Gastrocnemius medialis (tissue), 4 donors: ENCODE measurements around the gene HK3. TPM values are rescaled to one million over a fixed set of nuclear protein-coding genes. Genes with fewer than 3 reads are reported as not detected.

ENCODE experiments used
- ATAC-seq, 2 donors: fragments of 150-250 bp; one replicate each; pipeline ENCODE4 v1.9.1; 2016
- DNase-seq, 2 donors: peaks; one replicate each; pipeline ENCODE4 v3.0.0-alpha.2; 2019
- H3K27ac ChIP-seq, 4 donors: fragments of 200-600 bp; sonication (generic); 1 replicate in 1 of 4; 2 replicates in 3 of 4; pipeline ENCODE4 v1.5.1; 2016 to 2018; ENCODE audit warnings: mild to moderate bottlenecking in 2 of 4, moderate library complexity in 1 of 4
- H3K27me3 ChIP-seq, 3 donors: fragments of 200-600 bp; sonication (generic) in 2 of 3; 1 replicate in 1 of 3; 2 replicates in 2 of 3; pipeline versions ENCODE4 v1.5.1 to v1.6.0; 2016 to 2019; ENCODE audit warnings: mild to moderate bottlenecking in 1 of 3, moderate library complexity in 1 of 3
- H3K36me3 ChIP-seq, 2 donors: fragments of 200-600 bp; sonication (generic) in 1 of 2; one replicate each; pipeline ENCODE4 v1.5.1; 2017 to 2018
- H3K4me1 ChIP-seq, 2 donors: fragments of 200-600 bp; sonication (generic) in 1 of 2; one replicate each; pipeline ENCODE4 v1.5.1; 2016 to 2017; ENCODE audit warnings: mild to moderate bottlenecking in 2 of 2
- H3K4me3 ChIP-seq, 4 donors: fragments of 200-600 bp; sonication (generic) in 3 of 4; 1 replicate in 1 of 4; 2 replicates in 3 of 4; pipeline ENCODE4 v1.5.1; 2016 to 2019; ENCODE audit warnings: mild to moderate bottlenecking in 2 of 4
- H3K9me3 ChIP-seq, 3 donors: fragments of 200-600 bp; sonication (generic) in 2 of 3; 1 replicate in 1 of 3; 2 replicates in 2 of 3; pipeline ENCODE4 v1.5.1; 2016 to 2019
- CTCF ChIP-seq, 5 experiments: fragments of 450-650 bp in 3 of 5; fragments of 200-600 bp in 2 of 5; sonication (generic) in 2 of 5; IDR thresholded peaks in 4 of 5; conservative IDR thresholded peaks in 1 of 5; 1 replicate in 4 of 5; 2 replicates in 1 of 5; pipeline ENCODE4 v1.5.1; 2016 to 2019; ENCODE audit warnings: antibody characterized with exemption in 5 of 5, mild to moderate bottlenecking in 3 of 5, moderate library complexity in 3 of 5
- POLR2A ChIP-seq, 2 donors: fragments of 450-650 bp; IDR thresholded peaks; one replicate each; pipeline ENCODE4 v1.6.1; 2017; ENCODE audit warnings: antibody characterized with exemption in 2 of 2, mild to moderate bottlenecking in 2 of 2, moderate library complexity in 2 of 2
- in situ Hi-C, 4 donors: fragments of 200-750 bp; cut with MboI; loops; one replicate each; pipeline versions ENCODE4 v1.15.0 to v1.8.0; 2017; ENCODE audit warnings: low sequenced_read_pairs in 4 of 4
- intact Hi-C: fragments of 100-400 bp; cut with DNase I; formaldehyde crosslinking; loops from one replicate; pipeline ENCODE4 v1.15.1; 2023; ENCODE audit warnings: low total_unique reads
- total RNA-seq, 4 donors: library from RNA; depleted of rRNA; stranded (reverse); fragments of >200 nt; gene quantifications; one replicate each; pipeline versions ENCODE4 v1.1.0 to v1.2.3, GENCODE V29; 2016

HK3 gene
- total RNA-seq, 4 donors from 2014 or later: 0.53 to 2.6 (median 2.4) TPM

- no peaks in the 10 kb centered on the region for H3K9me3 ChIP-seq
- intact Hi-C loops (no loop called here), in situ Hi-C loops (no loop called here)
- no peak overlapping the region for H3K4me3 ChIP-seq
- DNase-seq (no peak), ATAC-seq (no peak)
- peaks cover 0 to 13% (median 11%) of the 10 kb centered on the region in 3 donors for H3K27me3 ChIP-seq
- TF ChIP-seq POLR2A (IDR thresholded peaks at IDR 0.05) (no peak), CTCF (IDR thresholded peaks at IDR 0.05 in 4 of 5, conservative IDR thresholded peaks at IDR 0.05 in 1 of 5) (no peak)
- H3K4me1 ChIP-seq: no peaks in the 10 kb centered on the region
- H3K36me3 ChIP-seq: no peaks in the 10 kb centered on the region
- H3K27ac ChIP-seq: no peak overlapping the region
Observed at GRCh38 chr5:176879663-176880361, 19.3 kb downstream of the HK3 start.

GRCh38 chr5:176878906-176879662, 20.1 kb downstream of the HK3 start:
- intact Hi-C loops: no loop called here
- Histone ChIP-seq H3K4me3 (no peak overlapping the region), H3K9me3 (no peaks in the 10 kb centered on the region), H3K36me3 (no peaks in the 10 kb centered on the region), H3K4me1 (no peaks in the 10 kb centered on the region), H3K27ac (no peak overlapping the region), H3K27me3 (peaks cover 0 to 14% (median 11%) of the 10 kb centered on the region in 3 donors)
- in situ Hi-C loops: no loop called here
- ATAC-seq (no peak), DNase-seq (no peak)
- TF ChIP-seq POLR2A (IDR thresholded peaks at IDR 0.05) (no peak), CTCF (IDR thresholded peaks at IDR 0.05 in 4 of 5, conservative IDR thresholded peaks at IDR 0.05 in 1 of 5) (no peak)

- no peak for ATAC-seq
- H3K4me3 ChIP-seq: no peak overlapping the region
- no peaks in the 10 kb centered on the region for H3K4me1 ChIP-seq
- no peaks in the 10 kb centered on the region for H3K9me3 ChIP-seq
- H3K27me3 ChIP-seq: peaks cover 0 to 14% (median 11%) of the 10 kb centered on the region in 3 donors
- no peaks in the 10 kb centered on the region for H3K36me3 ChIP-seq
- intact Hi-C loops (no loop called here), in situ Hi-C loops (no loop called here)
- no peak for DNase-seq
- TF ChIP-seq POLR2A (IDR thresholded peaks at IDR 0.05): no peak
- TF ChIP-seq CTCF (IDR thresholded peaks at IDR 0.05 in 4 of 5, conservative IDR thresholded peaks at IDR 0.05 in 1 of 5): no peak
- no peak overlapping the region for H3K27ac ChIP-seq
Observed at GRCh38 chr5:176878463-176878862, 20.7 kb downstream of the HK3 start.

GRCh38 chr5:176877793-176878331, 21.3 kb downstream of the HK3 start:
- Histone ChIP-seq H3K36me3 (no peaks in the 10 kb centered on the region), H3K4me1 (no peaks in the 10 kb centered on the region), H3K27me3 (peaks cover 0 to 14% (median 11%) of the 10 kb centered on the region in 3 donors), H3K27ac (no peak overlapping the region), H3K9me3 (no peaks in the 10 kb centered on the region), H3K4me3 (no peak overlapping the region)
- in situ Hi-C loops (no loop called here), intact Hi-C loops (no loop called here)
- TF ChIP-seq CTCF (IDR thresholded peaks at IDR 0.05 in 4 of 5, conservative IDR thresholded peaks at IDR 0.05 in 1 of 5): no peak
- no peak for TF ChIP-seq POLR2A (IDR thresholded peaks at IDR 0.05)
- DNase-seq (no peak), ATAC-seq (no peak)
